Endometrial microvascular endothelial cells (primary cell): ENCODE measurements around the gene STK10. TPM values are rescaled to one million over a fixed set of nuclear protein-coding genes. Genes with fewer than 3 reads are reported as not detected.

Experiments used
- in situ Hi-C: cut with HindIII; loops from 2 replicates; pipeline ENCODE4 v1.10.0; 2017; ENCODE audit warnings: low sequenced_read_pairs, low pct_unique_long_range_greater_than_20kb; ENCODE audit errors: inconsistent ontology term
- total RNA-seq: library from RNA; depleted of rRNA; stranded (reverse); fragments of >200 nt; gene quantifications from one replicate; pipeline ENCODE4 v1.2.3, GENCODE V29; 2015; ENCODE audit errors: inconsistent ontology term

STK10 gene
- total RNA-seq, 1 donor from 2014 or later, result 26.4 TPM

GRCh38 chr5:172194985-172195774, 7.2 kb upstream of the STK10 start:
- in situ Hi-C loops, result no loop called here

- in situ Hi-C loops, result no loop called here
These were observed 5.8 kb upstream of the STK10 start, which contains the start of gene EFCAB9 for GRCh38 chr5:172193872-172194271. Gene EFCAB9, plus strand, starts transcription at chr5:172194172. Its CDS starts 1 bp downstream, at chr5:172194173.

GRCh38 chr5:172189693-172190296, 1.8 kb upstream of the STK10 start:
- in situ Hi-C loops, result no loop called here

GRCh38 chr5:172188893-172189692, 1.1 kb upstream of the STK10 start:
- in situ Hi-C loops, result no loop called here

- in situ Hi-C loops, result no loop called here
These were observed 649 bp downstream of the STK10 start for GRCh38 chr5:172187118-172188032.

- in situ Hi-C loops, result no loop called here
These were observed 1.8 kb downstream of the STK10 start for GRCh38 chr5:172186114-172186695.

GRCh38 chr5:172185096-172185461, 2.9 kb downstream of the STK10 start:
- in situ Hi-C loops, result no loop called here

- in situ Hi-C loops, result no loop called here
These were observed 4.1 kb downstream of the STK10 start for GRCh38 chr5:172183881-172184280.

GRCh38 chr5:172182291-172182690, 5.7 kb downstream of the STK10 start:
- in situ Hi-C loops, result no loop called here

GRCh38 chr5:172180936-172181335, 7.1 kb downstream of the STK10 start:
- in situ Hi-C loops, result no loop called here

- in situ Hi-C loops, result no loop called here
These were observed 8.7 kb downstream of the STK10 start for GRCh38 chr5:172178991-172179989.

GRCh38 chr5:172178301-172178987, 9.6 kb downstream of the STK10 start:
- in situ Hi-C loops, result no loop called here

GRCh38 chr5:172177176-172177575, 10.8 kb downstream of the STK10 start:
- in situ Hi-C loops, result no loop called here

- in situ Hi-C loops, result no loop called here
These were observed 12.7 kb downstream of the STK10 start for GRCh38 chr5:172175263-172175719.

GRCh38 chr5:172173564-172174153, 14.4 kb downstream of the STK10 start:
- in situ Hi-C loops, result no loop called here

GRCh38 chr5:172172912-172173563, 15.0 kb downstream of the STK10 start:
- in situ Hi-C loops, result no loop called here
